HG03196 (cell line): ENCODE measurements around the gene SPOCK1.

Source experiments
- ATAC-seq: cut with Tn5 transposase; IDR thresholded peaks from one replicate; pipeline ENCODE4 v1.9.1; 2021; ENCODE audit not compliant: unreplicated experiment

SPOCK1 gene

GRCh38 chr5:137333928-137334327, 165.2 kb downstream of the SPOCK1 start:
- no peak for ATAC-seq

- no peak for ATAC-seq
Observed at GRCh38 chr5:137333475-137333874, 165.7 kb downstream of the SPOCK1 start.

GRCh38 chr5:137332296-137332695, 166.8 kb downstream of the SPOCK1 start:
- no peak for ATAC-seq

GRCh38 chr5:137329586-137330296, 169.4 kb downstream of the SPOCK1 start:
- no peak for ATAC-seq

- ATAC-seq, result no peak
Observed at GRCh38 chr5:137328991-137329390, 170.1 kb downstream of the SPOCK1 start.

- ATAC-seq, result no peak
Observed at GRCh38 chr5:137328463-137328862, 170.7 kb downstream of the SPOCK1 start.

- no peak for ATAC-seq
Observed at GRCh38 chr5:137325721-137326120, 173.4 kb downstream of the SPOCK1 start.

GRCh38 chr5:137320056-137321045, 178.8 kb downstream of the SPOCK1 start:
- ATAC-seq, result no peak

- no peak for ATAC-seq
Observed at GRCh38 chr5:137318027-137318426, 181.1 kb downstream of the SPOCK1 start.

GRCh38 chr5:137316346-137316736, 182.8 kb downstream of the SPOCK1 start:
- no peak for ATAC-seq

GRCh38 chr5:137315534-137316345, 183.4 kb downstream of the SPOCK1 start:
- ATAC-seq, result no peak

GRCh38 chr5:137315109-137315508, 184.0 kb downstream of the SPOCK1 start:
- no peak for ATAC-seq

GRCh38 chr5:137313526-137314175, 185.5 kb downstream of the SPOCK1 start:
- no peak for ATAC-seq

GRCh38 chr5:137312011-137312410, 187.1 kb downstream of the SPOCK1 start:
- no peak for ATAC-seq

GRCh38 chr5:137310051-137310730, 188.9 kb downstream of the SPOCK1 start:
- no peak for ATAC-seq

GRCh38 chr5:137309290-137309689, 189.8 kb downstream of the SPOCK1 start:
- no peak for ATAC-seq

GRCh38 chr5:137308311-137308710, 190.8 kb downstream of the SPOCK1 start:
- no peak for ATAC-seq

- ATAC-seq, result no peak
Observed at GRCh38 chr5:137306903-137307302, 192.2 kb downstream of the SPOCK1 start.

GRCh38 chr5:137305971-137306602, 193.0 kb downstream of the SPOCK1 start:
- no peak for ATAC-seq
